Measurements from ENCODE around the gene WNT6. TPM values are rescaled to one million over a fixed set of nuclear protein-coding genes. Genes with fewer than 3 reads are reported as not detected.
A peak's percentile ranks its signal among the peaks of the same experiment; 100 is the strongest.

Gene WNT6
- total RNA-seq, 4 donors from 2014 or later: 2.7 to 5.1 TPM; not detected in 2

- intact Hi-C loops (cut with DNase I): no loop called here
- peaks cover 4 to 27% of the 10 kb centered on the region in 2 donors for H3K4me1 ChIP-seq
- DNase-seq: peak; percentile 25 to 29
- no peak overlapping the region for H3K27ac ChIP-seq
- no peaks in the 10 kb centered on the region for H3K9me3 ChIP-seq
- H3K27me3 ChIP-seq: peaks cover 13% of the 10 kb centered on the region
- H3K36me3 ChIP-seq: no peaks in the 10 kb centered on the region
- H3K4me3 ChIP-seq (replicated peaks in 1 of 3): peak overlapping the region in 1 of 3 donors; percentile 22
- 21 to 53% methylated on average over 3 to 18 of the region's 89 CpGs for WGBS, 2 donors
- TF ChIP-seq, protein P1, sequence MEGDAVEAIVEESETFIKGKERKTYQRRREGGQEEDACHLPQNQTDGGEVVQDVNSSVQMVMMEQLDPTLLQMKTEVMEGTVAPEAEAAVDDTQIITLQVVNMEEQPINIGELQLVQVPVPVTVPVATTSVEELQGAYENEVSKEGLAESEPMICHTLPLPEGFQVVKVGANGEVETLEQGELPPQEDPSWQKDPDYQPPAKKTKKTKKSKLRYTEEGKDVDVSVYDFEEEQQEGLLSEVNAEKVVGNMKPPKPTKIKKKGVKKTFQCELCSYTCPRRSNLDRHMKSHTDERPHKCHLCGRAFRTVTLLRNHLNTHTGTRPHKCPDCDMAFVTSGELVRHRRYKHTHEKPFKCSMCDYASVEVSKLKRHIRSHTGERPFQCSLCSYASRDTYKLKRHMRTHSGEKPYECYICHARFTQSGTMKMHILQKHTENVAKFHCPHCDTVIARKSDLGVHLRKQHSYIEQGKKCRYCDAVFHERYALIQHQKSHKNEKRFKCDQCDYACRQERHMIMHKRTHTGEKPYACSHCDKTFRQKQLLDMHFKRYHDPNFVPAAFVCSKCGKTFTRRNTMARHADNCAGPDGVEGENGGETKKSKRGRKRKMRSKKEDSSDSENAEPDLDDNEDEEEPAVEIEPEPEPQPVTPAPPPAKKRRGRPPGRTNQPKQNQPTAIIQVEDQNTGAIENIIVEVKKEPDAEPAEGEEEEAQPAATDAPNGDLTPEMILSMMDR (IDR thresholded peaks at IDR 0.05): no peak
- TF ChIP-seq POLR2A (IDR thresholded peaks at IDR 0.05): no peak
Observed at GRCh38 chr2:218883491-218884490, 24.2 kb downstream of the WNT6 start.

DNA sequence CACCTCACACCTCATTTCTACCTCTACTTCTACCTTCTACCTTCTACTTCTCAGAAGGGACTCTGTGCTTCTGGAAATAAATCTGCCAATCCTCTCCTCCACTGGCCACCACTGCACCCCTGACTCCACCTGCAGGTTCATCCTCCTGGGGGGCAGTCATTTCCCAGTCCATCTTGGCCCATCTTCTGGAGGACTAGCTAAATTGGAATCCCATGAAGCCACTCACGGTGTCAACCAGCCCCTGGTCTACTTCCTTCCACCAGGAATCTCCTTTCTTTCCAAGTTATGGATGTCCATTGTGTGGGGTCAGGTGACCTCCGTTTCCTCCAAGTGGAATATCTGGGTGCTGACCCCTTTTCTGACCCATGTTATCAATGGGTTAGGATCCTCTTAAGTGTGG is 24.9 kb downstream of the WNT6 start:
- 94 to 97% methylated on average over 2 of the region's 2 CpGs for WGBS, 2 donors
- Histone ChIP-seq H3K27ac (no peak overlapping the region), H3K36me3 (no peaks in the 10 kb centered on the region), H3K9me3 (no peaks in the 10 kb centered on the region), H3K27me3 (peaks cover 6% of the 10 kb centered on the region), H3K4me1 (peaks cover 4 to 27% of the 10 kb centered on the region in 2 donors), H3K4me3 (replicated peaks in 1 of 3) (no peak overlapping the region)
- DNase-seq: no peak
- intact Hi-C loops (cut with DNase I): no loop called here
- TF ChIP-seq, protein P1 (IDR thresholded peaks at IDR 0.05): no peak
- TF ChIP-seq POLR2A (IDR thresholded peaks at IDR 0.05): no peak

DNA sequence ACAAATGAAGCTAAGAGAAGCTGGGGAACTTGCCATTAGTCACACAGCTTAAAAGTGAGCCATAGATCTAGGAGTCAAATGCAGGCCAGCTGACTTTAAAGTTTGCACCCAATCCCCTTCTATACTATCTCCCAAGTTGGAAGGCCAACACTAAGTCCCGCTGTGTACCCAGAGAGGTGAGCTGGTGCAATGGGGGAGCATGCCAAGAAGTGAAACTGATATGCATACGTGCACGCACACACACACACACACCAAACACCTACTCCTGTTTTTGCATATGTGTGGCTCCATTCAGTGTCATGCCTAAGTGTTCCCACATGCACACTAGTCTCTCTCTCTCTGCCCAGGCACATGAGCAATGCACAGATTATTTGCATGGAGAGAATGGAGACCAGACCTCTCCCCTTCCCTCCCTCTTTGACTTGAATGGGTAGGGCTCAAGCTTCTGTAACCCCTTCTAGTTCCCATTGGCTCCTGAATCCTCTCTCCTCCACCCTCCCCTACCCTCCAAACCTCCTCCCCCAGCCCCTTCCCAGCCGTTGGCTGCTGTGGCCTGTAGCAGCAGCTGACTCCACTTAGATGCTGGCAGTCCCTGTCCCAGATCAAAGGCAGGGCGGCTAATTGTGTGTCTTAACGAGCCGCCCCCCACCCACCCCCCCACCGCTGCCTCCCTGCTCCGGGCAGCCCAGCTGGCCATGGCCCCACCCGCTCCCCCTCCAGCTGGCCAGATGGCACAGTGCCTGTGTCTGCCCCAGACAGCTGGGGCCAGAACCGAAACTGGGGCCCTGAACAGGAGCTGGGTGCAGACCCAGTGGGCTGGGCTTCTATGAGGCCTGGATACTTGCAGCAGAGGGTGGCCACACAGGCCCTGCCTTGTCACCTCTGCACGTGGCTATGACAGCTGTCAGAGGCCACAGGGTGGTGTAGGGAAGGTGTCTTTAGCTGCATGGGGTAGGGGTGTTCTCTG is 26.7 kb downstream of the WNT6 start:
- DNase-seq: no peak
- Histone ChIP-seq H3K4me3 (replicated peaks in 1 of 3) (no peak overlapping the region), H3K36me3 (no peaks in the 10 kb centered on the region), H3K27me3 (no peaks in the 10 kb centered on the region), H3K9me3 (no peaks in the 10 kb centered on the region), H3K27ac (no peak overlapping the region), H3K4me1 (peaks cover 0 to 12% of the 10 kb centered on the region in 2 donors)
- TF ChIP-seq, protein P1 (IDR thresholded peaks at IDR 0.05): no peak
- TF ChIP-seq POLR2A (IDR thresholded peaks at IDR 0.05): no peak
- intact Hi-C loops (cut with DNase I): no loop called here
- WGBS, 2 donors: 66 to 73% methylated on average over 11 of the region's 12 CpGs

- DNase-seq: no peak
- 84 to 91% methylated on average over 2 to 3 of the region's 3 CpGs for WGBS, 2 donors
- H3K4me1 ChIP-seq: peaks cover 0 to 12% of the 10 kb centered on the region in 2 donors
- H3K27me3 ChIP-seq: no peaks in the 10 kb centered on the region
- H3K4me3 ChIP-seq (replicated peaks in 1 of 3): no peak overlapping the region
- TF ChIP-seq POLR2A (IDR thresholded peaks at IDR 0.05): no peak
- TF ChIP-seq, protein P1 (IDR thresholded peaks at IDR 0.05): no peak
- intact Hi-C loops (cut with DNase I): no loop called here
- H3K27ac ChIP-seq: no peak overlapping the region
- no peaks in the 10 kb centered on the region for H3K36me3 ChIP-seq
- H3K9me3 ChIP-seq: no peaks in the 10 kb centered on the region
Observed at GRCh38 chr2:218887079-218887478, 27.5 kb downstream of the WNT6 start.

Data from thyroid gland (tissue), 4 donors.